Measurements from ENCODE around the gene SIDT1.

GRCh38 chr3:113585720-113586119 lies 53.4 kb downstream of the SIDT1 start:
- TF ChIP-seq CTCF (IDR thresholded peaks at IDR 0.05) (no peak), POLR2A (IDR thresholded peaks at IDR 0.05) (no peak), EP300 (IDR thresholded peaks at IDR 0.05) (no peak), POLR2AphosphoS5 (IDR thresholded peaks at IDR 0.05) (no peak)

Measured in stomach (tissue), 4 donors.